ENCODE results near the gene TRMT5.

GRCh38 chr14:60943637-60944032, 37.2 kb downstream of the TRMT5 start:
- TF ChIP-seq SP1 (IDR thresholded peaks at IDR 0.05; ENCODE audit: low read depth, low read length), result no peak
- TF ChIP-seq MAX (IDR thresholded peaks at IDR 0.05; ENCODE audit: low read depth, low read length), result no peak
- TF ChIP-seq ZNF24 (IDR thresholded peaks at IDR 0.05), result no peak

Measured in GM12878 (cell line).